OCI-LY3 (cell line): ENCODE data around the gene SBK2.

ENCODE experiments used
- H2AFZ ChIP-seq: fragments of 200-600, 300-600 bp; shearing (Covaris generic); 2 replicates; pipeline ENCODE4 v1.6.0; 2014; ENCODE audit warnings: antibody characterized with exemption, low read depth, low read length
- H3K27ac ChIP-seq: fragments of 200-600, 300-600 bp; sonication (generic); 2 replicates; pipeline ENCODE4 v1.5.1; 2014; ENCODE audit warnings: mild to moderate bottlenecking, low read length, moderate library complexity, mixed read lengths
- H3K27me3 ChIP-seq: fragments of 200-600, 300-600 bp; sonication (generic); 2 replicates; pipeline ENCODE4 v1.6.1; 2014; ENCODE audit warnings: low read depth, low read length, mixed read lengths
- H3K36me3 ChIP-seq: fragments of 200-600, 300-600 bp; sonication (generic); replicated peaks from 2 replicates; pipeline ENCODE3; 2014; ENCODE audit warnings: low read depth, low read length, mixed read lengths
- H3K4me1 ChIP-seq: fragments of 300-600, 200-600 bp; sonication (generic); 2 replicates; pipeline ENCODE4 v1.6.1; 2014; ENCODE audit warnings: low read length, mixed read lengths
- H3K4me2 ChIP-seq: fragments of 200-600, 300-600 bp; sonication (generic); 2 replicates; pipeline ENCODE4 v1.6.1; 2014; ENCODE audit warnings: low read length, mixed read lengths
- H3K4me3 ChIP-seq: fragments of 300-600, 200-600 bp; sonication (generic); 2 replicates; pipeline ENCODE4 v1.5.1; 2014; ENCODE audit warnings: antibody characterized with exemption, mild to moderate bottlenecking, low read length, moderate library complexity
- H3K79me2 ChIP-seq: fragments of 300-600, 200-600 bp; shearing (Covaris generic); 2 replicates; pipeline ENCODE4 v1.6.1; 2014; ENCODE audit warnings: mild to moderate bottlenecking, low read length, mixed read lengths
- H3K9ac ChIP-seq: fragments of 300-600, 200-600 bp; shearing (Covaris generic); 2 replicates; pipeline ENCODE4 v1.6.0; 2014; ENCODE audit warnings: mild to moderate bottlenecking, low read length, moderate library complexity
- H3K9me3 ChIP-seq: fragments of 200-600, 300-600 bp; shearing (Covaris generic); 2 replicates; pipeline ENCODE4 v1.6.1; 2014; ENCODE audit warnings: low read length, mixed read lengths; ENCODE audit not compliant: insufficient read depth
- H4K20me1 ChIP-seq: fragments of 200-600, 300-600 bp; sonication (generic); 2 replicates; pipeline ENCODE4 v1.6.1; 2016; ENCODE audit warnings: low read length, mixed read lengths; ENCODE audit not compliant: insufficient read depth
- CTCF ChIP-seq: fragments of 200-600, 300-600 bp; sonication (generic); IDR thresholded peaks from 2 replicates; pipeline ENCODE4 v1.5.1; 2014; ENCODE audit warnings: antibody characterized with exemption, low read length, low read depth
- EZH2phosphoT487 ChIP-seq: fragments of 200-600 bp; shearing (Covaris generic); IDR thresholded peaks from 2 replicates; pipeline ENCODE4 v1.6.1; 2018; ENCODE audit warnings: antibody characterized with exemption, mixed run types, low read depth

Gene SBK2

GRCh38 chr19:55544776-55545439 is 8.0 kb upstream of the SBK2 start:
- Histone ChIP-seq H3K27ac (no peak overlapping the region), H3K27me3 (no peaks in the 10 kb centered on the region), H3K4me3 (no peak overlapping the region), H3K9me3 (no peaks in the 10 kb centered on the region), H4K20me1 (no peaks in the 10 kb centered on the region), H3K9ac (no peak overlapping the region), H3K4me2 (no peak overlapping the region), H2AFZ (no peak overlapping the region), H3K36me3 (no peaks in the 10 kb centered on the region), H3K4me1 (peaks cover 6% of the 10 kb centered on the region; the same call in 1 of the 2 replicates), H3K79me2 (no peaks in the 10 kb centered on the region)
- TF ChIP-seq EZH2phosphoT487 (no peak), CTCF (no peak)

- Histone ChIP-seq H3K4me2 (no peak overlapping the region), H3K4me3 (no peak overlapping the region), H4K20me1 (no peaks in the 10 kb centered on the region), H3K27ac (no peak overlapping the region), H3K4me1 (no peaks in the 10 kb centered on the region), H3K27me3 (no peaks in the 10 kb centered on the region), H2AFZ (no peak overlapping the region), H3K79me2 (no peaks in the 10 kb centered on the region), H3K36me3 (no peaks in the 10 kb centered on the region), H3K9ac (no peak overlapping the region), H3K9me3 (no peaks in the 10 kb centered on the region)
- TF ChIP-seq CTCF (no peak), EZH2phosphoT487 (no peak)
These were observed 7.1 kb upstream of the SBK2 start for GRCh38 chr19:55544014-55544413.

GRCh38 chr19:55543567-55543966 is 6.6 kb upstream of the SBK2 start:
- H3K27ac ChIP-seq = no peak overlapping the region

GRCh38 chr19:55542292-55542855 is 5.4 kb upstream of the SBK2 start:
- Histone ChIP-seq H3K9ac (no peak overlapping the region), H3K27ac (no peak overlapping the region), H3K27me3 (no peaks in the 10 kb centered on the region), H4K20me1 (no peaks in the 10 kb centered on the region), H3K36me3 (no peaks in the 10 kb centered on the region), H3K4me2 (no peak overlapping the region), H2AFZ (no peak overlapping the region), H3K9me3 (no peaks in the 10 kb centered on the region), H3K4me1 (no peaks in the 10 kb centered on the region), H3K79me2 (no peaks in the 10 kb centered on the region), H3K4me3 (no peak overlapping the region)
- TF ChIP-seq EZH2phosphoT487 (no peak), CTCF (no peak)

More at GRCh38 chr19:55543567-55543966, 6.6 kb upstream of the SBK2 start:
- Histone ChIP-seq H4K20me1 (no peaks in the 10 kb centered on the region), H3K27me3 (no peaks in the 10 kb centered on the region), H3K4me2 (no peak overlapping the region), H3K4me1 (no peaks in the 10 kb centered on the region), H3K4me3 (no peak overlapping the region), H3K9me3 (no peaks in the 10 kb centered on the region), H2AFZ (no peak overlapping the region), H3K79me2 (no peaks in the 10 kb centered on the region), H3K36me3 (no peaks in the 10 kb centered on the region), H3K9ac (no peak overlapping the region)
- TF ChIP-seq EZH2phosphoT487 (no peak), CTCF (no peak)
